ENCODE measurements around the gene MAPK14.

The MAPK14 gene

DNA sequence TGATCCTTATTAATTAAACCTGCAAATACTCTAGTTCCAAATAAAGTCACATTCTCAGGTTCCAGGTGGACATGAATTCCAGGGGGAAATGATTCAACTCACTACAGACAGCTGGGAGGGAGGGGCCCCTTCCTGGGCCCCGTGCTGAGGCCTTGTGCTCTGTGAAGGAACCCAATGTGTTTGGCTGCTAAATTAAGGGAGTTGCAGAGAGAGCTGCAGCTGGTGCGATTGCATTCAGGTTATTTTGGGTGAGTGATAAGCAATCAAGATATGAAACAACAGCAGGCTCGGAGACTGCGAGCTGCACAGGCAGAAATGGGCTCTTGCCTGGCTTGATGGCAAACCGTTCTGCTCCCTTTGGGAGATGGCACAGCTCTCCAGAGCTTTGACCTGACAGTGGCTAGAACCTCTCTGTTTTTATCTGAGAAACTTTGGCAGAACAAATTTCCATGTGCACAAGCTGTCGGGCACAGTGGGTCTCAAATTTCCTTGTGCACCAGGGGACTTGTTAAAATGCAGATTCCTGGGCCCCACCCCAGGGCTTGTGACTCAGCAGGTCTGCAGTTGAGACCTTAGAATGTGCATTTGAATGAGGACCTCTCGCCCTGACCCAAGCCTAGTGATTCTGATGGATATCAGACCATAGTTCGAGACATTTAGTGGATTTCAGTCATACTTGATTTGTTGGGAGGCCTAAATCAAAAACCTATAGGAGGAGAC lies 112.5 kb downstream of the MAPK14 start:
- DNase-seq, result no peak

DNA sequence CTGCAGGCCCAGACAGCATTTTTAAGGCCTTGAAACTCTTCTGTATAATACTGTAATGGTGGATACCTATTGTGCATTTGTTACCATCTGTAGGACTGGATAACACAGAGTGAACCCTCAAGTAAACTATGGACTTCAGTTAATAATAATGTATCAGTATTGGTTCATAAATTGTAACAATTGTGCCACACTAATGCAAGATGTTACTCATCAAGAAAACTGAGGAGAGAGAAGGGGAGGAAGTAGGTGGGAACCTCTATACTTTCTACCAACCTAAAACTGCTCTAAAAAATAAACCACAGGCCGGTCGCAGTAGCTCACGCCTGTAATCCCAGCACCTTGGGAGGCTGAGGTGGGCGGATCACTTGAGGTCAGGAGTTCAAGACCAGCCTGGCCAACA lies 113.5 kb downstream of the MAPK14 start:
- no peak for DNase-seq

DNA sequence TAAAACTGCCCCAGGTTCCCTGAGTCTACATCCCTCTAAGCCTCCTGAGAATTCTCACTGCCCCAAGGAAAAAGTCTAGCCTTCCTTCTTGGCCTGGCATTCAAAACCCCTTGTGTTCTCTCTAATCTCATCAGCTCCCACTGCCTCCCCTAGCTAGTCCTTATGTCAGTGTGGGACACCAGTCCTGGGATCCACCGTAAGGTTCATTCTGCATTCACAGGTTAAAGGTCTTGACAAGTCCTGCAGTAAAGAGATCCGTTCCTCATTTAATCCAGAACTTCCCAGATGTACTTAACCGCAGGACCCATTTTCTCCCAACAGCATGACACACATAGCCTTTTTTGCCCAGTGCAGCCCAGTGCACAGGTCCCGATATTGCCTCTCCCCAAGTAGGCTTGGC lies 114.4 kb downstream of the MAPK14 start:
- DNase-seq, result no peak

DNA sequence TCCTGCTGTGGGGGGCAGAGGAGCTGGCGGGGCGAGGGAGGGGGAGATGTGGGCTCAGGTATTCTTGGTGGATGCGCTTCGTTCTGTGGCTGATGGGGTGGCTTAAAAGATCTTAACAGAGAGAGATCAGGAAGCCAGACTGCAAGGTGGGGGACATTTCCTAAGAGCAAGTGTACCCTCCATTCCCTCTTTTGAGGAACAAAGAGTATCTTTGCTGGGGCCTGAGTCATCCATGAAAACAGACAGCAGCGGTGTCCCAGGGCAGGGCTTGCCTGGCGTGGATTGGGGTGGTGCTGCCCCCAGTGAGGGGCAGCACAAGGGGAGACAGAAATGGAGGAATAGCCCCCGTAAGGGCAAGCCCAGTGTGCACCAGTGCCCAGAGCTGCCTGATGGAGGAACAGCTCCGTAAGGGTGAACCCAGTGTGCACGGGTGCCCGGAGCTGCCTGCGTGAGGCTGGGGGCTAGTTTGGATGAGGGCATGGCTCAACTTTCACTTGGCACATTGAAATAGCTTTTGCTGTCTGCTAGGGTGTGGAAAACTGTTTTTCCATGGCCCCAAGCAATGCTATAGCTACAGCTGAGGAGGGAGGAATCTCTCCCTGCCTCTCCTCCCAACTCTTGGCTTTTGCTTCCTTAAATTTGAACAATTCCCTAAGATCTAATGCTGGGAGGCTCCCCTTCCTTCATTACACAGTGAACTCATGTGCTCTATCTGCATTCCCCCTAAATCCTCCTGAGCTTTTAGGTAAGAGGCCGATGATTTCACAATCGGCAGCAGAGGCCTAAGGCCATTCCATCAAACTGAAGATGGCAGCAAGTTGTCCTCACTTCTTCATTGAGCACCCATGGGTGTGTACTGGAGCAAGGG lies 115.6 kb downstream of the MAPK14 start:
- DNase-seq, result no peak

DNA sequence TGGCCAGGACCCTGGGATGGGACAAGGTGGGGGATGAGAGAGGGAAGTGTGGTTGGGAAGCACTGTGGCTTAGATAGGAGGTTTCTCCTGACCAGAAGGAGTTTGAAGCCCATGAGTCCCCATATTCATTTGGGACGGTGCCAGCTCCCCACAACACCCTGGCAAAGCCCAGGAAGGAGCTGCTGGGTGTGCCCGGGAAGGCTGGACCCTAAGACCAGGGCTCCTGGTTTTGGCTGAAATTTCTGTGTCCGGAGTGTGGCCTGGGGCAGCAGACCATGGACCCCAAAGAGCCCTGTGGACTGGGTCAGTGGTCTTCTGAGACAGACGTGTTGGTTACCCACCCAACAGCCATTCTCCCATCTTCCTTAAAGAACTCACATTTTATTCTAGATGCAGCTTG lies 117.9 kb downstream of the MAPK14 start:
- DNase-seq, result no peak

DNA sequence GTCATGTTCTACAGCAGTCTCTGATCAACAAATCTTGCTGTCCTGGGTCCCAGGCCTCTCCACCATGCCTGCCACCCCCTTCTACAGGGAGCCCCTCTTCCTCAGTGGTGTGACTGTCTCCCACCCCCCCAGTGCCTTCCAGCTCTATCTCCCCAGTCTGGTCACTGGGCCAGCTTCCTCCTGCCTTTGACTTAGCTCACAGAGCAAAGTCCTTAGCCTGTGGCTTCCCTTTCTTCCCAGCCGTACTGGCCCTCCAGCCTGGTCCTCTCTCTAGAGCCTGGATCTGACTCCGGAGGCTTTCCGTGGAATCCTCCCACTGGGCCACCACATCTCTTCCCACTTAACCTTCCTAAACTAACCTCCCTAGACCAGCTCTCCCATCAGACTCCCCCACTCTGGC lies 119.7 kb downstream of the MAPK14 start:
- DNase-seq, result no peak

- DNase-seq, result no peak
These were observed 121.9 kb downstream of the MAPK14 start for GRCh38 chr6:36149476-36149875.

DNA sequence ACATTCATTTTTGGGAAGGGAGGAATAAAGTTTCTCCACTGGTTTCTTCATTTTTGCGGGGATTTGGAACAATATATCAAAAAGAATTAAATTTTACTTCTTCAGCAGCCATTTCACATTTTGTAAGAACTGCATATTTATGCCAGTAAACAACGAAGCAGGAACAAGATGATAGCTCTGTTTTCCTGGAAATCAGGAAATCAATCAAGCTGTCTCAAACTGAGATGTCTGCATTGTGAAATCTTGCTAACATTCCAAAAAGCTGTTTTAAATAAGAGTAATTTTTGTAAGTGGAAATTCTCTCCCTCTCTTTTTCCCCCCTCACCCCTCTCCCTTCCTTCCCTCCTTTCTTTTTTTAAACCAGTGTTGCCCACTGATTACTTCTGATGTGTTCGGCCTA lies 122.7 kb downstream of the MAPK14 start:
- DNase-seq, result no peak

DNA sequence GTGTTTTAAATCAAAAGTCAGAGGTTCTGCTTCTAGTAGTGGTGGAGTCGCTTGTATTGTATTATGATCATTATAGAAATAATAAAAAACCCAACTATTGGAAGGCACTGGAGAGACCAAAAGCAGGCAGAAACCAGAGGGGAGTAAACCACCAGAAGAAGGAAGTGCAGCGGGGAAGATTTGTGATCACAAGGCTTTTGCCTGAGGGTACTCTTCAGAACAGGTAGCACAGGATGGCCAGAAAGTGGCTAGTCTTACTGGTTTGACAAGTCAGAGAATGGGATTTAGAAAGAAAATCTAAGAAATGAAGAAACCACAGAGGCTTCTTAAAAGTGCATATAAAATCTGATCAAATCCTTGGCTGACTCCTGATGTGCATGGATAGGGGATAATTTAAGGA lies 126.7 kb downstream of the MAPK14 start:
- DNase-seq, result no peak

DNA sequence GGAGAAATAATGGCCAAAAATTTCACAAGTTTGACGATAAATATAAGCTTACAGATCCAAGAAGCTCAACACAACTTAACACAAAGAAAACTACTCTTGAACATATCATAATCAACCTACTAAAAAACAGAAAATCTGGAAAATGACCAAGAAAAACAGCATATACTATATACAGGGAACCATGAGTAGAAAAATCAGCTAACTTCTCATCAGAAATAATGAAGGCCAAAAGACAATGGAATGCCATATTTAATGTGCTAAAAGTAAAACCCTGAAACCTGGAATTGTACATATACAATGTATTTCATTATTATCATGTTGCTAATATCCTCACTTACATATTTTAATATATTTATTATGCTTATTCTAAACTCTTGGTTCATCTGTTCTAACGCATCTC lies 128.1 kb downstream of the MAPK14 start:
- no peak for DNase-seq

GRCh38 chr6:36160147-36160760 lies 132.6 kb downstream of the MAPK14 start:
- no peak for DNase-seq
